Suprapubic skin (tissue), 4 donors: ENCODE data around the gene TSSK2. TPM values are rescaled to one million over a fixed set of nuclear protein-coding genes. Genes with fewer than 3 reads are reported as not detected.
A peak's percentile ranks its signal among the peaks of the same experiment; 100 is the strongest.

Experiments used
- DNase-seq, 2 donors: peaks; one replicate each; pipeline ENCODE4 v3.0.0-alpha.2; 2019; ENCODE audit warnings: low spot score in 2 of 2
- H3K27ac ChIP-seq: fragments of 200-600 bp; sonication (generic); one replicate; pipeline ENCODE4 v1.5.1; 2019
- H3K27me3 ChIP-seq: fragments of 200-600 bp; sonication (generic); one replicate; pipeline ENCODE4 v1.5.1; 2019
- H3K36me3 ChIP-seq: fragments of 200-600 bp; sonication (generic); one replicate; pipeline ENCODE4 v1.5.1; 2019
- H3K4me1 ChIP-seq: fragments of 200-600 bp; sonication (generic); one replicate; pipeline ENCODE4 v1.5.1; 2019
- H3K4me3 ChIP-seq: fragments of 200-600 bp; sonication (generic); one replicate; pipeline ENCODE4 v1.5.1; 2019; ENCODE audit warnings: mild to moderate bottlenecking
- H3K9me3 ChIP-seq: fragments of 200-600 bp; sonication (generic); one replicate; pipeline ENCODE4 v1.5.1; 2019
- CTCF ChIP-seq, 2 donors: fragments of 200-600 bp in 1 of 2; fragments of 450-650 bp in 1 of 2; sonication (generic) in 1 of 2; IDR thresholded peaks; one replicate each; pipeline ENCODE4 v1.5.1; 2016 to 2019; ENCODE audit warnings: antibody characterized with exemption in 2 of 2, mild to moderate bottlenecking in 1 of 2, moderate library complexity in 1 of 2
- EP300 ChIP-seq: sonication (generic); formaldehyde crosslinking; IDR thresholded peaks from one replicate; pipeline ENCODE4 v1.6.1; 2017; ENCODE audit warnings: antibody characterized with exemption
- POLR2A ChIP-seq, 2 donors: fragments of 450-650 bp; IDR thresholded peaks; one replicate each; pipeline ENCODE4 v1.6.1; 2017; ENCODE audit warnings: antibody characterized with exemption in 2 of 2, mild to moderate bottlenecking in 2 of 2, moderate library complexity in 2 of 2
- POLR2AphosphoS5 ChIP-seq, 3 donors: sonication (generic); formaldehyde crosslinking; IDR thresholded peaks; one replicate each; pipeline ENCODE4 v1.6.1; 2017; ENCODE audit warnings: antibody characterized with exemption in 3 of 3
- WGBS: methylation state at CpG from one replicate; pipeline ENCODE4 v1.1.5; 2018; 5-methylcytosine and 5-hydroxymethylcytosine counted together
- total RNA-seq, 4 donors: library from RNA; depleted of rRNA; stranded (reverse); fragments of >200 nt; gene quantifications; one replicate each; pipeline ENCODE4 v1.1.0, GENCODE V29; 2016

Gene TSSK2
- total RNA-seq, 4 donors from 2014 or later: not detected

GRCh38 chr22:19110646-19111045, 20.5 kb upstream of the TSSK2 start:
- no peak overlapping the region for H3K27ac ChIP-seq
- H3K4me1 ChIP-seq: peaks cover 59% of the 10 kb centered on the region

GRCh38 chr22:19111140-19111539, 20.0 kb upstream of the TSSK2 start:
- Histone ChIP-seq H3K27ac (no peak overlapping the region), H3K27me3 (no peaks in the 10 kb centered on the region), H3K9me3 (no peaks in the 10 kb centered on the region), H3K36me3 (no peaks in the 10 kb centered on the region), H3K4me1 (peaks cover 57% of the 10 kb centered on the region), H3K4me3 (no peak overlapping the region)
- peak in 1 of 2 donors; percentile 43 for DNase-seq
- WGBS: 80% methylated on average over 3 of the region's 3 CpGs
- TF ChIP-seq POLR2A (IDR thresholded peaks at IDR 0.05) (no peak), CTCF (IDR thresholded peaks at IDR 0.05) (no peak), POLR2AphosphoS5 (IDR thresholded peaks at IDR 0.05) (no peak), EP300 (no peak)

More at GRCh38 chr22:19110646-19111045, 20.5 kb upstream of the TSSK2 start:
- no peaks in the 10 kb centered on the region for H3K27me3 ChIP-seq
- TF ChIP-seq EP300 (no peak), CTCF (IDR thresholded peaks at IDR 0.05) (no peak), POLR2AphosphoS5 (IDR thresholded peaks at IDR 0.05) (no peak), POLR2A (IDR thresholded peaks at IDR 0.05) (no peak)
- DNase-seq: no peak
- no peaks in the 10 kb centered on the region for H3K9me3 ChIP-seq
- no peak overlapping the region for H3K4me3 ChIP-seq
- H3K36me3 ChIP-seq: no peaks in the 10 kb centered on the region

- no peaks in the 10 kb centered on the region for H3K27me3 ChIP-seq
- no peaks in the 10 kb centered on the region for H3K36me3 ChIP-seq
- WGBS: 86% methylated on average over 3 of the region's 3 CpGs
- H3K9me3 ChIP-seq: no peaks in the 10 kb centered on the region
- H3K4me3 ChIP-seq: no peak overlapping the region
- no peak for TF ChIP-seq POLR2AphosphoS5 (IDR thresholded peaks at IDR 0.05)
- no peak for TF ChIP-seq CTCF (IDR thresholded peaks at IDR 0.05)
- no peak for TF ChIP-seq EP300
- TF ChIP-seq POLR2A (IDR thresholded peaks at IDR 0.05): no peak
- peaks cover 57% of the 10 kb centered on the region for H3K4me1 ChIP-seq
- no peak overlapping the region for H3K27ac ChIP-seq
- DNase-seq: peak in 1 of 2 donors; percentile 23
These were observed 19.5 kb upstream of the TSSK2 start for GRCh38 chr22:19111584-19111983.

- TF ChIP-seq POLR2AphosphoS5 (IDR thresholded peaks at IDR 0.05) (no peak), CTCF (IDR thresholded peaks at IDR 0.05) (no peak), EP300 (no peak), POLR2A (IDR thresholded peaks at IDR 0.05) (no peak)
- peaks cover 57% of the 10 kb centered on the region for H3K4me1 ChIP-seq
- peak in 1 of 2 donors; percentile 32 for DNase-seq
- H3K27me3 ChIP-seq: no peaks in the 10 kb centered on the region
- WGBS: 94% methylated on average over 5 of the region's 5 CpGs
- no peak overlapping the region for H3K27ac ChIP-seq
- H3K9me3 ChIP-seq: no peaks in the 10 kb centered on the region
- H3K36me3 ChIP-seq: no peaks in the 10 kb centered on the region
- H3K4me3 ChIP-seq: no peak overlapping the region
These were observed 17.7 kb upstream of the TSSK2 start for GRCh38 chr22:19113429-19113828.

- WGBS: 83% methylated on average over 3 of the region's 4 CpGs
- Histone ChIP-seq H3K27ac (no peak overlapping the region), H3K4me1 (peaks cover 58% of the 10 kb centered on the region)
These were observed 16.0 kb upstream of the TSSK2 start for GRCh38 chr22:19114984-19115552.

More at GRCh38 chr22:19114984-19115552, 16.0 kb upstream of the TSSK2 start:
- H3K9me3 ChIP-seq: no peaks in the 10 kb centered on the region
- H3K27me3 ChIP-seq: no peaks in the 10 kb centered on the region
- H3K4me3 ChIP-seq: no peak overlapping the region
- no peaks in the 10 kb centered on the region for H3K36me3 ChIP-seq
- TF ChIP-seq POLR2A (IDR thresholded peaks at IDR 0.05): no peak
- TF ChIP-seq EP300: no peak
- TF ChIP-seq POLR2AphosphoS5 (IDR thresholded peaks at IDR 0.05): no peak
- TF ChIP-seq CTCF (IDR thresholded peaks at IDR 0.05): no peak
- DNase-seq: peak in 1 of 2 donors; percentile 70
